Activated naive CD8-positive, alpha-beta T cell treated with anti-CD3 and anti-CD28 coated beads, Interleukin-2, amount 50 U/mL, for 16 hours (primary cell): ENCODE results near the gene NKAIN2.
"Not testable (repeated sequence)": the region's sequence is repeated elsewhere in the genome, so short reads cannot be mapped to it uniquely, and the experiment has no call there.

ENCODE experiments used
- DNase-seq: peaks from one replicate; pipeline ENCODE4 v3.0.0-alpha.2; 2020; ENCODE audit warnings: low read depth, low spot score

Gene NKAIN2

GRCh38 chr6:124677874-124678273 is 874.2 kb downstream of the NKAIN2 start:
- no peak for DNase-seq

- no peak for DNase-seq
Measured at GRCh38 chr6:124679387-124679786, 875.7 kb downstream of the NKAIN2 start.

- DNase-seq, result no peak
Measured at GRCh38 chr6:124682751-124683150, 879.1 kb downstream of the NKAIN2 start.

- no peak for DNase-seq
Measured at GRCh38 chr6:124683507-124683906, 879.8 kb downstream of the NKAIN2 start.

- no peak for DNase-seq
Measured at GRCh38 chr6:124684621-124685020, 881.0 kb downstream of the NKAIN2 start.

- no peak for DNase-seq
Measured at GRCh38 chr6:124688369-124688768, 884.7 kb downstream of the NKAIN2 start.

GRCh38 chr6:124694139-124694705 is 890.6 kb downstream of the NKAIN2 start:
- no peak for DNase-seq

GRCh38 chr6:124699038-124699437 is 895.4 kb downstream of the NKAIN2 start:
- DNase-seq, result no peak

- no peak for DNase-seq
Measured at GRCh38 chr6:124703541-124703940, 899.9 kb downstream of the NKAIN2 start.

GRCh38 chr6:124712532-124712931 is 908.9 kb downstream of the NKAIN2 start:
- DNase-seq, result not testable (repeated sequence)

- no peak for DNase-seq
Measured at GRCh38 chr6:124714728-124715127, 911.1 kb downstream of the NKAIN2 start.

- DNase-seq, result no peak
Measured at GRCh38 chr6:124719913-124720312, 916.2 kb downstream of the NKAIN2 start.

GRCh38 chr6:124721331-124721730 is 917.7 kb downstream of the NKAIN2 start:
- no peak for DNase-seq

GRCh38 chr6:124722141-124722878 is 918.6 kb downstream of the NKAIN2 start:
- DNase-seq, result no peak

- no peak for DNase-seq
Measured at GRCh38 chr6:124723671-124724070, 920.0 kb downstream of the NKAIN2 start.

GRCh38 chr6:124737804-124738203 is 934.1 kb downstream of the NKAIN2 start:
- not testable (repeated sequence) for DNase-seq

GRCh38 chr6:124738482-124738881 is 934.8 kb downstream of the NKAIN2 start:
- no peak for DNase-seq

- no peak for DNase-seq
Measured at GRCh38 chr6:124741341-124741740, 937.7 kb downstream of the NKAIN2 start.

- no peak for DNase-seq
Measured at GRCh38 chr6:124742971-124743370, 939.3 kb downstream of the NKAIN2 start.

- no peak for DNase-seq
Measured at GRCh38 chr6:124743420-124743819, 939.8 kb downstream of the NKAIN2 start.

- DNase-seq, result no peak
Measured at GRCh38 chr6:124747349-124747748, 943.7 kb downstream of the NKAIN2 start.

- no peak for DNase-seq
Measured at GRCh38 chr6:124748778-124749177, 945.1 kb downstream of the NKAIN2 start.

GRCh38 chr6:124753001-124753400 is 949.3 kb downstream of the NKAIN2 start:
- DNase-seq, result no peak
